GM12865 (cell line): ENCODE data around the gene PI4K2B.

Experiments used
- DNase-seq: peaks from one replicate; pipeline ENCODE4 v3.0.0; 2010; ENCODE audit warnings: low read depth
- H3K4me3 ChIP-seq: 2 replicates; pipeline ENCODE4 v1.5.1; 2011; ENCODE audit warnings: mild to moderate bottlenecking, low read depth, low read length, control low read depth
- TF ChIP-seq, protein P1 (sequence below): IDR thresholded peaks from 2 replicates; pipeline ENCODE4 v1.5.1; 2011; ENCODE audit warnings: low read length, control low read depth, low read depth, inconsistent platforms; ENCODE audit not compliant: insufficient read depth; ENCODE audit errors: missing control alignments

Gene PI4K2B

DNA sequence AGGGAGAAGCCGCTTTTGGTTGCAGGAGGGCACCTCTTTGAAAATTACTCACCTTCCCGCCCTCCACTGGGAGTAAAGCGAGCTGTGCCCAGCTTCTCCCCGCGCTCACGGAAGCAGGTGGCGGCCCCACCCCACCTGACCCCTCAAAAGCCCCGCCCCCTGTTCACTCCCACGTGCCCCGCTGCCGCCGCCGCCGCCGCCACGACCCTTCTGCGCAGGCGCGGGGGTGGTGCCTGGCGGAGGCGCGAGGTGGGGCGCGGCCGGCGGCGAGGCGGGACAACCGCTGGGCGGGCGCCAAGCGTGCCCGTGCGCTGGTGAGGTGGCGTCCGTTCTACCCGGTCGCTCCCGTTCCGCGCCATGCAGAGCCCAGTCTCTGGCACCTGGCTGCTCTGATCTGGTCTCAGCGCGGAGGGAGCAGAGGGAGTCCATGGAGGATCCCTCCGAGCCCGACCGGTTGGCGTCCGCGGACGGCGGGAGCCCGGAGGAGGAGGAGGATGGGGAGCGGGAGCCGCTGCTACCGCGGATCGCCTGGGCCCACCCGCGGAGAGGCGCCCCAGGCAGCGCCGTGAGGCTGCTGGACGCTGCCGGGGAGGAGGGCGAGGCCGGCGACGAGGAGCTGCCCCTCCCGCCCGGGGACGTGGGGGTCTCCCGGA, at the start of gene PI4K2B:
Gene PI4K2B, plus strand, starts transcription at position 297 of the 653 bp plus-strand sequence. Its CDS starts 131 bp downstream, at position 428.
- H3K4me3 ChIP-seq = peak within 1 kb of the TSS; percentile 100
- DNase-seq = peak; percentile 96
- TF ChIP-seq, protein P1, sequence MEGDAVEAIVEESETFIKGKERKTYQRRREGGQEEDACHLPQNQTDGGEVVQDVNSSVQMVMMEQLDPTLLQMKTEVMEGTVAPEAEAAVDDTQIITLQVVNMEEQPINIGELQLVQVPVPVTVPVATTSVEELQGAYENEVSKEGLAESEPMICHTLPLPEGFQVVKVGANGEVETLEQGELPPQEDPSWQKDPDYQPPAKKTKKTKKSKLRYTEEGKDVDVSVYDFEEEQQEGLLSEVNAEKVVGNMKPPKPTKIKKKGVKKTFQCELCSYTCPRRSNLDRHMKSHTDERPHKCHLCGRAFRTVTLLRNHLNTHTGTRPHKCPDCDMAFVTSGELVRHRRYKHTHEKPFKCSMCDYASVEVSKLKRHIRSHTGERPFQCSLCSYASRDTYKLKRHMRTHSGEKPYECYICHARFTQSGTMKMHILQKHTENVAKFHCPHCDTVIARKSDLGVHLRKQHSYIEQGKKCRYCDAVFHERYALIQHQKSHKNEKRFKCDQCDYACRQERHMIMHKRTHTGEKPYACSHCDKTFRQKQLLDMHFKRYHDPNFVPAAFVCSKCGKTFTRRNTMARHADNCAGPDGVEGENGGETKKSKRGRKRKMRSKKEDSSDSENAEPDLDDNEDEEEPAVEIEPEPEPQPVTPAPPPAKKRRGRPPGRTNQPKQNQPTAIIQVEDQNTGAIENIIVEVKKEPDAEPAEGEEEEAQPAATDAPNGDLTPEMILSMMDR = no peak

DNA sequence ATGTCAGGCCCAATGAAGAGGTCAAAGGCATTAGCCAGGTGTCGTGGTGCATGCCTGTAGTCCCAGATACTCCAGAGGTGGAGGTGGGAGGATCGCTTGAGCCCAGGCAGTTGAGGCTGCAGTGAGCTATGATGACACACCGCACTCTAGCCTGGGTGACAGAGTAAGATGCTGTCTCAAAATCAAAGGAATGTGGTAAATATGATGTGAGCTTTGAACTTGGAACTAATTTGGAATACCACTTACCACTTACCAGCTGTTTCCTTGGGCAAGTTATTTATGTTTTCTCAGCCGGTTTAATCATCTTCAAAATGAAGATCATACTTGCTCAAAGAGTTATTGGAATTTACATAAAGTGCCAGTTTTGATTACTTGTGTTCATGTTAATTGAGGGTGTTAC, 49.8 kb upstream of the PI4K2B start:
- TF ChIP-seq, protein P1 = no peak
- DNase-seq = no peak
- no peak overlapping the region for H3K4me3 ChIP-seq

DNA sequence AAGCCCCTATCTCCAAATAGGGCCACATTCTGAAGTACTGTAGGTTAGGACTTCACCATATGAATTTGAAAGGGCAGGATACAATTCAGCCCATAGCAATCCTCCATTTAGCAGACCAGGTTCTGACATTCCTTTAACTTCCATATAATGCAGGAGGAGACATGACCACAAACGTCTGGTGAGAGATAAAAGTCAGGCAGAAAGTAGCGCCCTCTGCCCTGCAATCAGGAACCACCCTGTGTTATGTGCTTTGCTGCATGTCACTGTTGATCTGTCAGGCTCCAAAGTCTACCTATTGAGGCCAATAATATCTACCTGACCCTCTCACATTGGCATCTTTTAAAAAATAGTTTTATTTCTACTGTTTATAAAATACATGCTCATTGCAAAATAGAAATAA, 43.4 kb upstream of the PI4K2B start:
- no peak for DNase-seq
- H3K4me3 ChIP-seq = no peak overlapping the region
- TF ChIP-seq, protein P1 = no peak

- no peak for DNase-seq
- TF ChIP-seq, protein P1 = no peak
- no peak overlapping the region for H3K4me3 ChIP-seq
Observed at GRCh38 chr4:25198713-25199112, 35.1 kb upstream of the PI4K2B start.

GRCh38 chr4:25207997-25208396, 25.8 kb upstream of the PI4K2B start:
- TF ChIP-seq, protein P1 = no peak
- H3K4me3 ChIP-seq = no peak overlapping the region
- DNase-seq = no peak

GRCh38 chr4:25209702-25210101, 24.1 kb upstream of the PI4K2B start:
- DNase-seq = no peak
- no peak overlapping the region for H3K4me3 ChIP-seq
- TF ChIP-seq, protein P1 = no peak

GRCh38 chr4:25211721-25212120, 22.1 kb upstream of the PI4K2B start:
- TF ChIP-seq, protein P1 = no peak
- no peak for DNase-seq
- no peak overlapping the region for H3K4me3 ChIP-seq
